Nephron (organoid): ENCODE measurements around the gene APLP2.

Experiments used
- H3K27ac Mint-ChIP-seq, 3 experiments: 2 replicates each; pipeline ENCODE4 v1.8.0; 2020; ENCODE audit warnings: mixed read lengths in 3 of 3, mild to moderate bottlenecking in 2 of 3, moderate library complexity in 1 of 3
- H3K27me3 Mint-ChIP-seq: 2 replicates; pipeline ENCODE4 v1.8.0; 2021; ENCODE audit warnings: low read depth, mild to moderate bottlenecking, moderate library complexity, mixed read lengths
- H3K36me3 Mint-ChIP-seq: 2 replicates; pipeline ENCODE4 v1.8.0; 2020; ENCODE audit warnings: low read depth, mixed read lengths
- H3K4me1 Mint-ChIP-seq: 2 replicates; pipeline ENCODE4 v1.8.0; 2020; ENCODE audit warnings: mixed read lengths
- H3K4me3 Mint-ChIP-seq, 3 experiments: 2 replicates each; pipeline ENCODE4 v1.8.0; 2020; ENCODE audit warnings: mild to moderate bottlenecking in 3 of 3, mixed read lengths in 3 of 3, moderate library complexity in 2 of 3
- H3K9me3 Mint-ChIP-seq: 2 replicates; pipeline ENCODE4 v1.8.0; 2020; ENCODE audit warnings: mixed read lengths
- CTCF ChIP-seq, 3 experiments: fragments of 200-600 bp; sonication (generic); IDR thresholded peaks; one replicate each; pipeline ENCODE4 v1.5.0; 2021; ENCODE audit warnings: antibody characterized with exemption in 3 of 3; ENCODE audit not compliant: unreplicated experiment in 3 of 3

Gene APLP2

GRCh38 chr11:130109386-130109785 lies 39.7 kb downstream of the APLP2 start:
- no peak overlapping the region for H3K4me3 Mint-ChIP-seq
- H3K9me3 Mint-ChIP-seq: no peaks in the 10 kb centered on the region
- peaks cover 5% of the 10 kb centered on the region for H3K4me1 Mint-ChIP-seq
- H3K27me3 Mint-ChIP-seq: no peaks in the 10 kb centered on the region
- H3K36me3 Mint-ChIP-seq: peaks cover 67% of the 10 kb centered on the region
- no peak for TF ChIP-seq CTCF (IDR thresholded peaks at IDR 0.05; ENCODE audit: unreplicated experiment in 3 of 3)
- no peak overlapping the region for H3K27ac Mint-ChIP-seq

- H3K36me3 Mint-ChIP-seq: peaks cover 73% of the 10 kb centered on the region
- no peak for TF ChIP-seq CTCF (IDR thresholded peaks at IDR 0.05; ENCODE audit: unreplicated experiment in 3 of 3)
- H3K27me3 Mint-ChIP-seq: no peaks in the 10 kb centered on the region
- H3K4me1 Mint-ChIP-seq: peaks cover 5% of the 10 kb centered on the region
- H3K27ac Mint-ChIP-seq: no peak overlapping the region
- H3K4me3 Mint-ChIP-seq: no peak overlapping the region
- no peaks in the 10 kb centered on the region for H3K9me3 Mint-ChIP-seq
These were observed 40.8 kb downstream of the APLP2 start for GRCh38 chr11:130110339-130111108.

- Mint-ChIP-seq H3K4me1 (no peaks in the 10 kb centered on the region), H3K36me3 (peaks cover 63% of the 10 kb centered on the region), H3K4me3 (no peak overlapping the region), H3K27ac (no peak overlapping the region), H3K9me3 (no peaks in the 10 kb centered on the region), H3K27me3 (no peaks in the 10 kb centered on the region)
- TF ChIP-seq CTCF (IDR thresholded peaks at IDR 0.05; ENCODE audit: unreplicated experiment in 3 of 3): no peak
These were observed 42.6 kb downstream of the APLP2 start for GRCh38 chr11:130112071-130112830.

- no peak overlapping the region for H3K27ac Mint-ChIP-seq
- H3K9me3 Mint-ChIP-seq: no peaks in the 10 kb centered on the region
- H3K27me3 Mint-ChIP-seq: no peaks in the 10 kb centered on the region
- H3K4me1 Mint-ChIP-seq: no peaks in the 10 kb centered on the region
- H3K36me3 Mint-ChIP-seq: peaks cover 58% of the 10 kb centered on the region
- H3K4me3 Mint-ChIP-seq: no peak overlapping the region
- no peak for TF ChIP-seq CTCF (IDR thresholded peaks at IDR 0.05; ENCODE audit: unreplicated experiment in 3 of 3)
These were observed 44.6 kb downstream of the APLP2 start for GRCh38 chr11:130114281-130114680.

GRCh38 chr11:130114726-130115125 lies 45.0 kb downstream of the APLP2 start:
- Mint-ChIP-seq H3K9me3 (no peaks in the 10 kb centered on the region), H3K27me3 (no peaks in the 10 kb centered on the region), H3K36me3 (peaks cover 58% of the 10 kb centered on the region), H3K4me1 (no peaks in the 10 kb centered on the region), H3K27ac (no peak overlapping the region), H3K4me3 (no peak overlapping the region)
- TF ChIP-seq CTCF (IDR thresholded peaks at IDR 0.05; ENCODE audit: unreplicated experiment in 3 of 3): no peak
